Sigmoid colon (tissue), 4 donors: Measurements from ENCODE around the gene RPUSD3.
"Not testable (repeated sequence)": the region's sequence is repeated elsewhere in the genome, so short reads cannot be mapped to it uniquely, and the experiment has no call there.

ENCODE experiments used
- EP300 ChIP-seq, 4 donors: sonication (generic); formaldehyde crosslinking; IDR thresholded peaks; one replicate each; pipeline ENCODE4 v1.6.1; 2017; ENCODE audit warnings: antibody characterized with exemption in 4 of 4
- POLR2A ChIP-seq, 2 donors: fragments of 450-650 bp; IDR thresholded peaks; one replicate each; pipeline ENCODE4 v1.6.1; 2016; ENCODE audit warnings: antibody characterized with exemption in 2 of 2, mild to moderate bottlenecking in 2 of 2, moderate library complexity in 2 of 2
- POLR2AphosphoS5 ChIP-seq, 4 donors: sonication (generic); formaldehyde crosslinking; IDR thresholded peaks; one replicate each; pipeline ENCODE4 v1.6.1; 2017; ENCODE audit warnings: antibody characterized with exemption in 4 of 4
- TF ChIP-seq, protein P1 (sequence below), 4 experiments: fragments of 450-650 bp in 3 of 4; fragments of 200-600 bp in 1 of 4; IDR thresholded peaks; one replicate each; pipeline ENCODE4 v1.5.1; 2016 to 2019; ENCODE audit warnings: antibody characterized with exemption in 4 of 4, mild to moderate bottlenecking in 3 of 4, moderate library complexity in 2 of 4

- TF ChIP-seq, protein P1, sequence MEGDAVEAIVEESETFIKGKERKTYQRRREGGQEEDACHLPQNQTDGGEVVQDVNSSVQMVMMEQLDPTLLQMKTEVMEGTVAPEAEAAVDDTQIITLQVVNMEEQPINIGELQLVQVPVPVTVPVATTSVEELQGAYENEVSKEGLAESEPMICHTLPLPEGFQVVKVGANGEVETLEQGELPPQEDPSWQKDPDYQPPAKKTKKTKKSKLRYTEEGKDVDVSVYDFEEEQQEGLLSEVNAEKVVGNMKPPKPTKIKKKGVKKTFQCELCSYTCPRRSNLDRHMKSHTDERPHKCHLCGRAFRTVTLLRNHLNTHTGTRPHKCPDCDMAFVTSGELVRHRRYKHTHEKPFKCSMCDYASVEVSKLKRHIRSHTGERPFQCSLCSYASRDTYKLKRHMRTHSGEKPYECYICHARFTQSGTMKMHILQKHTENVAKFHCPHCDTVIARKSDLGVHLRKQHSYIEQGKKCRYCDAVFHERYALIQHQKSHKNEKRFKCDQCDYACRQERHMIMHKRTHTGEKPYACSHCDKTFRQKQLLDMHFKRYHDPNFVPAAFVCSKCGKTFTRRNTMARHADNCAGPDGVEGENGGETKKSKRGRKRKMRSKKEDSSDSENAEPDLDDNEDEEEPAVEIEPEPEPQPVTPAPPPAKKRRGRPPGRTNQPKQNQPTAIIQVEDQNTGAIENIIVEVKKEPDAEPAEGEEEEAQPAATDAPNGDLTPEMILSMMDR (IDR thresholded peaks at IDR 0.05), result not testable (repeated sequence)
- TF ChIP-seq EP300, POLR2A, POLR2AphosphoS5 (IDR thresholded peaks at IDR 0.05): not testable (repeated sequence)
Measured at GRCh38 chr3:9851383-9851782, 7.6 kb upstream of the RPUSD3 start.
